NCI-H128 (cell line): Measurements from ENCODE around the gene KIF18A.
"Not testable (repeated sequence)": the region's sequence is repeated elsewhere in the genome, so short reads cannot be mapped to it uniquely, and the experiment has no call there.

Source experiments
- DNase-seq: peaks from one replicate; lab custom pipeline; 2025; ENCODE audit not compliant: unreplicated experiment; lab: John Stamatoyannopoulos, UW

KIF18A gene

GRCh38 chr11:28107750-28108618 lies at the start of gene KIF18A, which contains the start of gene METTL15:
Gene KIF18A, minus strand, starts transcription at chr11:28108156. Its CDS starts 10,209 bp downstream, at chr11:28097947.
Gene METTL15, plus strand, starts transcription at chr11:28108388. Its CDS starts 4,947 bp downstream, at chr11:28113335.
- peak; percentile 98 for DNase-seq

GRCh38 chr11:28153586-28153985 lies 45.6 kb upstream of the KIF18A start:
- DNase-seq, result no peak

- no peak for DNase-seq
Measured at GRCh38 chr11:28152743-28153142, 44.8 kb upstream of the KIF18A start.

- no peak for DNase-seq
Measured at GRCh38 chr11:28146123-28146751, 38.3 kb upstream of the KIF18A start.

GRCh38 chr11:28144808-28145207 lies 36.9 kb upstream of the KIF18A start:
- no peak for DNase-seq

GRCh38 chr11:28142724-28143123 lies 34.8 kb upstream of the KIF18A start:
- DNase-seq, result no peak

GRCh38 chr11:28140689-28141455 lies 32.9 kb upstream of the KIF18A start:
- no peak for DNase-seq

- no peak for DNase-seq
Measured at GRCh38 chr11:28139841-28140415, 32.0 kb upstream of the KIF18A start.

- DNase-seq, result no peak
Measured at GRCh38 chr11:28137832-28138231, 29.9 kb upstream of the KIF18A start.

GRCh38 chr11:28137366-28137765 lies 29.4 kb upstream of the KIF18A start:
- no peak for DNase-seq

- DNase-seq, result not testable (repeated sequence)
Measured at GRCh38 chr11:28136157-28136556, 28.2 kb upstream of the KIF18A start.

GRCh38 chr11:28133146-28133545 lies 25.2 kb upstream of the KIF18A start:
- no peak for DNase-seq

- no peak for DNase-seq
Measured at GRCh38 chr11:28132548-28132947, 24.6 kb upstream of the KIF18A start.

GRCh38 chr11:28123151-28123581 lies 15.2 kb upstream of the KIF18A start:
- DNase-seq, result no peak

GRCh38 chr11:28117712-28118111 lies 9.8 kb upstream of the KIF18A start:
- no peak for DNase-seq

- no peak for DNase-seq
Measured at GRCh38 chr11:28114731-28115130, 6.8 kb upstream of the KIF18A start.

GRCh38 chr11:28114116-28114515 lies 6.2 kb upstream of the KIF18A start:
- DNase-seq, result no peak

GRCh38 chr11:28110821-28111200 lies 2.9 kb upstream of the KIF18A start:
- DNase-seq, result no peak

- DNase-seq, result no peak
Measured at GRCh38 chr11:28110108-28110820, 2.3 kb upstream of the KIF18A start.

- DNase-seq, result no peak
Measured at GRCh38 chr11:28108958-28109357, 1.0 kb upstream of the KIF18A start.
